IMR-90 (cell line): Measurements from ENCODE around the gene GRK5.

ENCODE experiments used
- MAFK ChIP-seq: IDR thresholded peaks from 2 replicates; pipeline ENCODE4 v1.6.1; 2012; ENCODE audit warnings: low read depth, low read length, improper control_type of control experiment
- MXI1 ChIP-seq: IDR thresholded peaks from 2 replicates; pipeline ENCODE4 v1.6.1; 2012; ENCODE audit warnings: low read depth, mild to moderate bottlenecking, low read length, moderate library complexity, borderline replicate concordance
- POLR2A ChIP-seq: IDR thresholded peaks from 2 replicates; pipeline ENCODE4 v1.6.1; 2012; ENCODE audit warnings: mild to moderate bottlenecking, low read depth, low read length
- RAD21 ChIP-seq: IDR thresholded peaks from 2 replicates; pipeline ENCODE4 v1.6.1; 2012; ENCODE audit warnings: low read length, improper control_type of control experiment
- TF ChIP-seq, protein P1 (sequence below): conservative IDR thresholded peaks from 2 replicates; pipeline ENCODE4 v1.5.1; 2012; ENCODE audit warnings: mild to moderate bottlenecking, low read depth, low read length, improper control_type of control experiment

GRCh38 chr10:119465085-119465484 is 257.7 kb downstream of the GRK5 start:
- TF ChIP-seq, protein P1, sequence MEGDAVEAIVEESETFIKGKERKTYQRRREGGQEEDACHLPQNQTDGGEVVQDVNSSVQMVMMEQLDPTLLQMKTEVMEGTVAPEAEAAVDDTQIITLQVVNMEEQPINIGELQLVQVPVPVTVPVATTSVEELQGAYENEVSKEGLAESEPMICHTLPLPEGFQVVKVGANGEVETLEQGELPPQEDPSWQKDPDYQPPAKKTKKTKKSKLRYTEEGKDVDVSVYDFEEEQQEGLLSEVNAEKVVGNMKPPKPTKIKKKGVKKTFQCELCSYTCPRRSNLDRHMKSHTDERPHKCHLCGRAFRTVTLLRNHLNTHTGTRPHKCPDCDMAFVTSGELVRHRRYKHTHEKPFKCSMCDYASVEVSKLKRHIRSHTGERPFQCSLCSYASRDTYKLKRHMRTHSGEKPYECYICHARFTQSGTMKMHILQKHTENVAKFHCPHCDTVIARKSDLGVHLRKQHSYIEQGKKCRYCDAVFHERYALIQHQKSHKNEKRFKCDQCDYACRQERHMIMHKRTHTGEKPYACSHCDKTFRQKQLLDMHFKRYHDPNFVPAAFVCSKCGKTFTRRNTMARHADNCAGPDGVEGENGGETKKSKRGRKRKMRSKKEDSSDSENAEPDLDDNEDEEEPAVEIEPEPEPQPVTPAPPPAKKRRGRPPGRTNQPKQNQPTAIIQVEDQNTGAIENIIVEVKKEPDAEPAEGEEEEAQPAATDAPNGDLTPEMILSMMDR: no peak
- TF ChIP-seq POLR2A (no peak), RAD21 (no peak), MXI1 (no peak), MAFK (no peak)
